T-cell (primary cell): ENCODE results near the gene ANXA10. TPM values are rescaled to one million over a fixed set of nuclear protein-coding genes. Genes with fewer than 3 reads are reported as not detected.

ENCODE experiments used
- ATAC-seq, 4 experiments: fragments of 200-7000 bp in 3 of 4; fragments of 150-1000 bp in 1 of 4; cut with Tn5 transposase; replicated peaks in 1 of 4; 1 replicate in 3 of 4; 2 replicates in 1 of 4; pipeline ENCODE4 v1.10.0; 2021; ENCODE audit warnings: moderate library complexity in 3 of 4, mild to moderate bottlenecking in 2 of 4, moderate number of reproducible peaks in 1 of 4
- CTCF ChIA-PET, 2 donors: fragments of 300-600 bp; sonication (Branson Sonifier 250); formaldehyde crosslinking; loops; one replicate each; lab custom pipeline; 2022; ENCODE audit warnings: antibody characterized with exemption in 2 of 2; lab: Charles Lee
- POLR2A ChIA-PET, 2 donors: fragments of 300-600 bp; sonication (Branson Sonifier 250); formaldehyde crosslinking; loops; one replicate each; lab custom pipeline; 2022; ENCODE audit warnings: antibody characterized with exemption in 2 of 2; lab: Charles Lee
- DNase-seq, 35 experiments: peaks; one replicate each; pipeline versions ENCODE4 v3.0.0 to v3.0.0-alpha.2; 2013 to 2023
- H3K27ac ChIP-seq: one replicate; pipeline ENCODE4 v1.5.1; 2013; ENCODE audit warnings: low read length
- H3K27me3 ChIP-seq, 2 experiments: replicated peaks in 1 of 2; 1 replicate in 1 of 2; 2 replicates in 1 of 2; pipeline versions ENCODE4 v1.6.1 to v1.7.0; 2013; ENCODE audit warnings: low read length in 1 of 2, mixed read lengths in 1 of 2; ENCODE audit not compliant: control insufficient read depth in 2 of 2, insufficient read depth in 2 of 2; ENCODE audit errors: extremely low read depth in 1 of 2
- H3K36me3 ChIP-seq, 2 donors: 1 replicate in 1 of 2; 2 replicates in 1 of 2; pipeline versions ENCODE4 v1.6.1 to v1.7.0; 2013; ENCODE audit warnings: low read length in 1 of 2; ENCODE audit not compliant: control insufficient read depth in 2 of 2, insufficient read depth in 1 of 2; ENCODE audit errors: extremely low read depth in 1 of 2
- H3K4me1 ChIP-seq, 2 experiments: 1 replicate in 1 of 2; 2 replicates in 1 of 2; pipeline versions ENCODE4 v1.6.1 to v1.7.0; 2013; ENCODE audit warnings: low read length in 2 of 2, mixed read lengths in 1 of 2; ENCODE audit not compliant: insufficient read depth in 2 of 2, control insufficient read depth in 1 of 2; ENCODE audit errors: extremely low read depth in 1 of 2
- H3K4me3 ChIP-seq, 2 donors: 1 replicate in 1 of 2; 2 replicates in 1 of 2; pipeline versions ENCODE4 v1.5.1 to v1.7.0; 2013; ENCODE audit warnings: mild to moderate bottlenecking in 2 of 2, low read length in 1 of 2, moderate library complexity in 1 of 2; ENCODE audit not compliant: control insufficient read depth in 1 of 2; ENCODE audit errors: extremely low read depth in 1 of 2
- H3K9me3 ChIP-seq: 2 replicates; pipeline ENCODE4 v1.7.0; 2013
- H3K27ac Mint-ChIP-seq, 2 donors: one replicate each; pipeline ENCODE4 v1.8.0; 2020 to 2021; ENCODE audit warnings: mild to moderate bottlenecking in 2 of 2, mixed read lengths in 2 of 2
- H3K27me3 Mint-ChIP-seq, 2 donors: one replicate each; pipeline ENCODE4 v1.8.0; 2021 to 2022; ENCODE audit warnings: mixed read lengths in 2 of 2
- H3K36me3 Mint-ChIP-seq: one replicate; pipeline ENCODE4 v1.8.0; 2021; ENCODE audit warnings: mixed read lengths
- H3K4me1 Mint-ChIP-seq, 3 donors: one replicate each; pipeline ENCODE4 v1.8.0; 2020 to 2022; ENCODE audit warnings: mixed read lengths in 3 of 3, mild to moderate bottlenecking in 1 of 3
- H3K4me3 Mint-ChIP-seq, 3 donors: one replicate each; pipeline ENCODE4 v1.8.0; 2020 to 2022; ENCODE audit warnings: mild to moderate bottlenecking in 3 of 3, mixed read lengths in 3 of 3, moderate library complexity in 3 of 3
- H3K9me3 Mint-ChIP-seq, 3 donors: one replicate each; pipeline ENCODE4 v1.8.0; 2020 to 2022; ENCODE audit warnings: mixed read lengths in 3 of 3
- WGBS: methylation state at CpG from one replicate; pipeline ENCODE4 v1.1.5; 2013; ENCODE audit warnings: missing lambda C conversion rate; ENCODE audit not compliant: insufficient coverage; 5-methylcytosine and 5-hydroxymethylcytosine counted together
- total RNA-seq, 35 experiments: library from RNA in 6 of 35; stranded (reverse) in 6 of 35; fragments of 120-200 nt in 1 of 35; gene quantifications; one replicate each; pipeline versions ENCODE4 v1.2.1 to v1.2.4 and lab custom pipeline; 2013 to 2026

The ANXA10 gene
- total RNA-seq, 5 donors from 2014 or later (not counting 1 experiment from before 2014, with no cell fraction given): not detected

- Histone ChIP-seq H3K9me3 (no peaks in the 10 kb centered on the region), H3K36me3 (no peaks in the 10 kb centered on the region), H3K27me3 (no peaks in the 10 kb centered on the region), H3K4me3 (no peak overlapping the region), H3K4me1 (no peaks in the 10 kb centered on the region), H3K27ac (no peak overlapping the region)
- Mint-ChIP-seq H3K4me1 (no peaks in the 10 kb centered on the region), H3K27ac (no peak overlapping the region), H3K9me3 (peaks cover 4 to 18% (median 11%) of the 10 kb centered on the region in 3 donors), H3K36me3 (peaks cover 2% of the 10 kb centered on the region), H3K4me3 (no peak overlapping the region), H3K27me3 (peaks cover 1 to 10% of the 10 kb centered on the region in 2 donors)
- DNase-seq (no peak), ATAC-seq (no peak)
- ChIA-PET POLR2A (no interaction called here), CTCF (no interaction called here)
Measured at GRCh38 chr4:168162604-168163003, 70.3 kb downstream of the ANXA10 start.

- Histone ChIP-seq H3K36me3 (no peaks in the 10 kb centered on the region), H3K27me3 (no peaks in the 10 kb centered on the region), H3K27ac (no peak overlapping the region), H3K4me1 (no peaks in the 10 kb centered on the region), H3K9me3 (no peaks in the 10 kb centered on the region), H3K4me3 (no peak overlapping the region)
- H3K27me3 Mint-ChIP-seq: peaks cover 1 to 10% of the 10 kb centered on the region in 2 donors
- no peak for DNase-seq
- H3K9me3 Mint-ChIP-seq: peaks cover 4 to 18% (median 11%) of the 10 kb centered on the region in 3 donors
- no CpG with 5 or more reads among the region's 2 CpGs for WGBS
- H3K27ac Mint-ChIP-seq: no peak overlapping the region
- CTCF ChIA-PET: no interaction called here
- ATAC-seq: no peak
- peaks cover 2% of the 10 kb centered on the region for H3K36me3 Mint-ChIP-seq
- no peaks in the 10 kb centered on the region for H3K4me1 Mint-ChIP-seq
- POLR2A ChIA-PET: no interaction called here
- H3K4me3 Mint-ChIP-seq: no peak overlapping the region
Measured at GRCh38 chr4:168163106-168163505, 70.8 kb downstream of the ANXA10 start.

- POLR2A ChIA-PET: no interaction called here
- H3K27ac ChIP-seq: no peak overlapping the region
- Mint-ChIP-seq H3K27me3 (peaks cover 1 to 10% of the 10 kb centered on the region in 2 donors), H3K4me1 (no peaks in the 10 kb centered on the region), H3K36me3 (peaks cover 2% of the 10 kb centered on the region), H3K27ac (no peak overlapping the region), H3K4me3 (no peak overlapping the region), H3K9me3 (peaks cover 4 to 14% (median 11%) of the 10 kb centered on the region in 3 donors)
- H3K9me3 ChIP-seq: no peaks in the 10 kb centered on the region
- no peaks in the 10 kb centered on the region for H3K4me1 ChIP-seq
- CTCF ChIA-PET: no interaction called here
- DNase-seq (no peak), ATAC-seq (no peak)
- H3K4me3 ChIP-seq: no peak overlapping the region
- WGBS: no CpG with 5 or more reads among the region's 3 CpGs
- no peaks in the 10 kb centered on the region for H3K27me3 ChIP-seq
- no peaks in the 10 kb centered on the region for H3K36me3 ChIP-seq
Measured at GRCh38 chr4:168164045-168164444, 71.7 kb downstream of the ANXA10 start.

GRCh38 chr4:168164915-168165548 lies 72.7 kb downstream of the ANXA10 start:
- Histone ChIP-seq H3K9me3 (no peaks in the 10 kb centered on the region), H3K4me1 (no peaks in the 10 kb centered on the region), H3K36me3 (no peaks in the 10 kb centered on the region), H3K4me3 (no peak overlapping the region), H3K27ac (no peak overlapping the region), H3K27me3 (no peaks in the 10 kb centered on the region)
- ATAC-seq (no peak), DNase-seq (no peak)
- H3K27ac Mint-ChIP-seq: no peak overlapping the region
- ChIA-PET POLR2A (no interaction called here), CTCF (interaction anchor here in 1 of 2 donors (1.1 kb wide), 1 partner anchor 11 kb away, joined by 3 read pairs; no protein-coding TSS in a partner anchor)
- peaks cover 2% of the 10 kb centered on the region for H3K36me3 Mint-ChIP-seq
- WGBS: 56% methylated on average over 1 of the region's 1 CpG
- H3K27me3 Mint-ChIP-seq: peaks cover 1 to 10% of the 10 kb centered on the region in 2 donors
- H3K9me3 Mint-ChIP-seq: peaks cover 4 to 11% (median 5%) of the 10 kb centered on the region in 3 donors
- H3K4me1 Mint-ChIP-seq: no peaks in the 10 kb centered on the region
- H3K4me3 Mint-ChIP-seq: no peak overlapping the region

GRCh38 chr4:168167714-168168284 lies 75.5 kb downstream of the ANXA10 start:
- Histone ChIP-seq H3K9me3 (no peaks in the 10 kb centered on the region), H3K4me3 (no peak overlapping the region), H3K4me1 (no peaks in the 10 kb centered on the region), H3K27ac (no peak overlapping the region), H3K27me3 (no peaks in the 10 kb centered on the region), H3K36me3 (no peaks in the 10 kb centered on the region)
- Mint-ChIP-seq H3K4me1 (no peaks in the 10 kb centered on the region), H3K36me3 (no peaks in the 10 kb centered on the region), H3K27me3 (no peaks in the 10 kb centered on the region), H3K27ac (no peak overlapping the region), H3K9me3 (no peaks in the 10 kb centered on the region), H3K4me3 (no peak overlapping the region)
- ChIA-PET POLR2A (no interaction called here), CTCF (no interaction called here)
- WGBS: 17% methylated on average over 1 of the region's 6 CpGs
- DNase-seq: no peak
- no peak for ATAC-seq

GRCh38 chr4:168174308-168174707 lies 82.0 kb downstream of the ANXA10 start:
- Mint-ChIP-seq H3K4me3 (no peak overlapping the region), H3K27me3 (no peaks in the 10 kb centered on the region), H3K4me1 (no peaks in the 10 kb centered on the region), H3K36me3 (no peaks in the 10 kb centered on the region), H3K27ac (no peak overlapping the region), H3K9me3 (no peaks in the 10 kb centered on the region)
- WGBS: 95% methylated on average over 5 of the region's 6 CpGs
- Histone ChIP-seq H3K4me1 (no peaks in the 10 kb centered on the region), H3K4me3 (no peak overlapping the region), H3K36me3 (no peaks in the 10 kb centered on the region), H3K27ac (no peak overlapping the region), H3K9me3 (no peaks in the 10 kb centered on the region), H3K27me3 (no peaks in the 10 kb centered on the region)
- ChIA-PET CTCF (no interaction called here), POLR2A (no interaction called here)
- no peak for ATAC-seq
- DNase-seq: no peak
